HL-60/S4 (cell line): Measurements from ENCODE around the gene ZNF346.
"Not testable (repeated sequence)": the region's sequence is repeated elsewhere in the genome, so short reads cannot be mapped to it uniquely, and the experiment has no call there.

Experiments
- in situ Hi-C: fragments of 300-500 bp; cut with MboI; formaldehyde crosslinking; loops from 2 replicates; pipeline ENCODE4 v1.14.3; 2022; ENCODE audit warnings: low sequenced_read_pairs

The ZNF346 gene, protein sequence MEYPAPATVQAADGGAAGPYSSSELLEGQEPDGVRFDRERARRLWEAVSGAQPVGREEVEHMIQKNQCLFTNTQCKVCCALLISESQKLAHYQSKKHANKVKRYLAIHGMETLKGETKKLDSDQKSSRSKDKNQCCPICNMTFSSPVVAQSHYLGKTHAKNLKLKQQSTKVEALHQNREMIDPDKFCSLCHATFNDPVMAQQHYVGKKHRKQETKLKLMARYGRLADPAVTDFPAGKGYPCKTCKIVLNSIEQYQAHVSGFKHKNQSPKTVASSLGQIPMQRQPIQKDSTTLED

DNA sequence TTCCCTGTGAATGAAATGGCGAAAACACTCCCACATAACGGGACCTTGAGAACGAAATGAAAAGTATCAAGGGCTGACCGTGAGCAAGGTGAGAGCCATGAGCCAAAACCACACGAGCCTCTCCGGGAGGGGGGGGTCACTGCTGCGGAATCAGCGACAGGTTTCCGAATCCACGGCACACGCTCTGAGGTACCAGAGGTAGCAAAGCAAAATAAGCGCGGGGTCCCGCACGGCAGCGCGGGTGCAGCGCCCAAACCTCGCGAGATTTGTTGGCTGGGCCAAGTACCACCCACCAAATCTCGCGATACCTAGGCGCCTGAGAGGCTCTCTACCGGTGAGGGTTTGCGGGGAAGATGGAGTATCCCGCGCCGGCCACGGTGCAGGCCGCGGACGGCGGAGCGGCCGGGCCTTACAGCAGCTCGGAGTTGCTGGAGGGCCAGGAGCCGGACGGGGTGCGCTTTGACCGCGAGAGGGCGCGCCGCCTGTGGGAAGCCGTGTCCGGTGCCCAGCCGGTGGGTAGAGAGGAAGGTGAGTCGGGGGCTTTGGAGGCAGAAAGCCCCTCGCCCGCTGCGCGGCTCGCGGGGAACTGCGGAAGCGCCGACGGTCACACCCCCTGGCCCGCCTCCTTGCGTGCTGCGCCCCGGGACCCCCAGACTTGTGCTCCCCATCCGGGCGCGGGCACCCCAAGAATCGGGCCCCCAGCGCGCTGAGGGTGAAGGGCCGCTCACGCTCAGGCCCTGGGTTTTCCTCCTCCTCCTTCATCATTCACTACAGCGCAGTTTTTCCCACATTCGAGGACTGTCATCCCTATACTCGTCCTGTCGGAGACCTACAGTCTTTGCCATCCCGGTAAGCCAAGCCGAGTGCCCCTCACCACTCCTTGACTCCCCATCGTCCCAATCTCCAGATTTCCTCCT lies at the start of gene ZNF346:
Gene ZNF346, plus strand, starts transcription at position 311 of the 917 bp plus-strand sequence. Its CDS starts 43 bp downstream, at position 354.
- in situ Hi-C loops, result no loop called here

- in situ Hi-C loops, result no loop called here
Measured at GRCh38 chr5:176979669-176980068, 42.8 kb upstream of the ZNF346 start.

DNA sequence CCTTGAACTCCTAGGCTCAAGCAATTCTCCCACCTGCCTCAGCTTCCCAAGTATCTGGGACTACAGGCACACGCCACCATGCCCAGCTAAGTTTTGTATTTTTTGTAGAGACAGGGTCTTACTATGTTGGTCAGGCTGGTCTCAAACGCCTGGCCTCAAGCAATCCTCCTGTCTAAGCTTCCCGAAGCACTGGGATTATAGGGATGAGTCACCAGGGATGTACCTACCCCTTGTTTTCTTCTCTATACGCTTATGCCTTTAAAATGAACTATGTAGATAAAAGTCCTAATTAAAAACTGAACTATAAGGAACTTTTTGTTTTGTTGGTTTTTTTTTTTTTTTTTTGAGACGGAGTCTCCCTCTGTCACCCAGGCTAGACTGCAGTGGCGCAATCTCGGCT lies 41.7 kb upstream of the ZNF346 start:
- in situ Hi-C loops, result no loop called here

DNA sequence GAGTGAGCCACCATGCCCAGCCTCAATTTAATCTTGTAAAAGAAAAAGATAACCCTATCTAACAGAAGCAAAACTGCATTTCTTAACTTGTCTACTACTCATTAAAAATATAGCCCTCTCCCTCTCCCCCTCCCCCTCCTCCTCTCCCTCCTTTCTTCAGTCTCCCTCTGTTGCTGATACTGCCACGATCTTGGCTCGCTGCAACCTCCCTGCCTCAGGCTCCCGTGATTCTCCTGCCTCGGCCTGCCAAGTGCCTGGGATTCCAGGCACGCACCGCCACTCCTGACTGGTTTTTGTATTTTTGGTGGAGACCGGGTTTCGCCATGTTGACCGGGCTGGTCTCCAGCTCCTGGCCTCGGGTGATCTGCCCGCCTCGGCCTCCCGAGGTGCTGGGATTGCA lies 39.4 kb upstream of the ZNF346 start:
- in situ Hi-C loops, result not testable (repeated sequence)

DNA sequence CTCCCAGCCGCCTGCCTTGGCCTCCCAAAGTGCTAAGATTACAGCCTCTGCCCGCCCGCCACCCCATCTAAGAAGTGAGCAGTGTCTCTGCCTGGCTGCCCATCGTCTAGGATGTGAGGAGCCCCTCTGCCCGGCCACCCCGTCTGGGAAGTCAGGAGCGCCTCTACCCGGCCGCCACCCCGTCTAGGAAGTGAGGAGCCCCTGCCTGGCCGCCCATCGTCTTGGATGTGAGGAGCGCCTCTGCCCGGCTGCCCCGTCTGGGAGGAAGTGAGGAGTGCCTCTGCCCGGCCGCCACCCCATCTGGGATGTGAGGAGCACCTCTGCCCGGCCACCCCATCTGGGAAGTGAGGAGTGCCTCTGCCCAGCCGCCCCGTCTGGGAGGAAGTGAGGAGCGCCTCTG lies 38.9 kb upstream of the ZNF346 start:
- in situ Hi-C loops, result not testable (repeated sequence)

- in situ Hi-C loops, result not testable (repeated sequence)
Measured at GRCh38 chr5:176984176-176984575, 38.3 kb upstream of the ZNF346 start.

DNA sequence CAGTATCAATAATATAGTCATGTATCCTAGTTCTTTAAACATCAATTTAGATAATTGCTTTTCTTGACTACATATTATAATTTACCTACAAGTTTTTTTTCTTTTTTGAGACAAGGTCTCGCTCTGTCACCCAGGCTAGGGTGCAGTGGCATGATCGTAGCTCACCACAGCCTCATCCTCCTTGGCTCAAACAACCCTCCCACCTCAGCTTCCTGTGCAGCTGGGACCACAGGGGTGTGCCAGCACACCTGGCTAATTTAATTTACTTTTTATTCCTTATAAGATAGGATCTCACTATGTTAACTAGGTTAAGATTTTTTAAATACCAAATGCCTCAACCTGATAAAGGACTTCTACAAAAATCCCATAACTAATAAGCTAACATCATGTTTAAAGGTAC lies 37.0 kb upstream of the ZNF346 start:
- in situ Hi-C loops, result no loop called here

GRCh38 chr5:176986280-176986679 lies 36.2 kb upstream of the ZNF346 start:
- in situ Hi-C loops, result no loop called here

GRCh38 chr5:176987583-176987982 lies 34.9 kb upstream of the ZNF346 start:
- in situ Hi-C loops, result no loop called here

GRCh38 chr5:176993081-176993480 lies 29.4 kb upstream of the ZNF346 start:
- in situ Hi-C loops, result not testable (repeated sequence)

GRCh38 chr5:176994460-176995121 lies 27.9 kb upstream of the ZNF346 start:
- in situ Hi-C loops, result no loop called here

DNA sequence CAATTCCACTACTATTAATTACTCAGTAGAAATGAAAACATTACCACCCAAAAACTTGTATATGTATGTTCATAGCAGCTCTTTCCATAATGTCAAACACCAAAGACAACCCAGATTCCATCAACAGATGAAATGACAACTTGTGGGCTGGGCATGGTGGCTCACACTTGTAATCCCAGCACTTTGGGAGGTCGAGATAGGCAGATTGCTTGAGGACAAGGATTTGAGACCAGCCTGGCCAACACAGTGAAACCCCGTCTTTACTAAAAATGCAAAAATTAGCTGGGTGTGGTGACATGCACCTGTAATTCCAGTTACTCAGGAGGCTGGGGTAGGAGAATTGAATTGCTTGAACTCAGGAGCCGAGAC lies 27.4 kb upstream of the ZNF346 start:
- in situ Hi-C loops, result no loop called here

GRCh38 chr5:176995896-176996767 lies 26.4 kb upstream of the ZNF346 start:
- in situ Hi-C loops, result no loop called here

DNA sequence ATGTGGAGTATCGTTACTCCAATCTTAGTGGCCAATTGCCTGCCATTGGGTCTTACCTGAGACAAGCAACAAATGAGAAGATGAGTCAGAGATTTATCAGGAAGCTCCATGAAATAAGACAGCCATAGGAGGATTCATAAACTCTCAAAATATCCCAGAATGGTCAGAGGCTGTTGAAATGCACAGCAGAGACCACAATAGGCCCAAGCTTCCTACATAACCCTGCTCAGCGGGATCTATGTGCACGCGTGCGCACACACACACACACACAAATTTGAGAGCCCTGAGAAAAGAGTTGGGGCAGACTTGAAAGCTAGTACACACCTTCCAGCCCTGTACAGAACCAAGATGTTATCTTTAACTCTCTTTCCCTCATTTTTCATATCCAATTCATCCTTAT lies 25.7 kb upstream of the ZNF346 start:
- in situ Hi-C loops, result no loop called here

- in situ Hi-C loops, result no loop called here
Measured at GRCh38 chr5:176998828-176999227, 23.7 kb upstream of the ZNF346 start.

GRCh38 chr5:176999526-176999925 lies 23.0 kb upstream of the ZNF346 start:
- in situ Hi-C loops, result not testable (repeated sequence)

GRCh38 chr5:177003649-177004048 lies 18.8 kb upstream of the ZNF346 start:
- in situ Hi-C loops, result no loop called here

GRCh38 chr5:177004961-177005360 lies 17.5 kb upstream of the ZNF346 start:
- in situ Hi-C loops, result no loop called here

DNA sequence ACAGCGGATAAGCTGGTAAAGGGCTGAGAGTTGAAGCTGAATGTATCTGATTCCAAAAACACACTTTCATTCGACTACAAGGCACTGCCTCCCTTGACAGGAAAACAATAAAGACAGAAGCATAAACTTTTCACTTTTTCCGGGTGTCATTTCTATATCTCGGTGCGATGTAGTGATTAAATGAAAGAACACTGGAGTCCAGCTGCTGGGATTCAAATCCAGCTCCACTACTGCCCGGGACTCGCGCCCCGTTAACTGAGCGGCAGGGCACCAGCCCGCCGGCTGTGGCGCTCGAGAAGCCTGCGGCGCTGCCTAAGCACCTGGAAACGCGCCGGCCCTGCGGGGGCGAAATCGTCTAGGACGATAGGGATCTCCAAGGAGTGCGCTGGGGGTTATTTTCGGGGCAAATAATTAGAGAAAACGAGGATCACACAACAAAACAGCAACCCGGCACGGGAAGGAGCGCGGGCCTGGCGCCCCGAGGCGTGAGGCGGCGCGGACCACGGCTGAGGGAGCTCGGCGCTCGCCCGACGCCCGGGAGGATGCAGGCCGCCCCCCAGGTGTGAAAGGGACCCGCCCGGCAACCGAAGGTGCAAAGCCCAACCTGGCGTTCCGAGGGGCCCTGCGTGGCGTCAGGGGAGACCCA lies 16.8 kb upstream of the ZNF346 start:
- in situ Hi-C loops, result no loop called here
